ENCODE data around the gene DHDDS. TPM values are rescaled to one million over a fixed set of nuclear protein-coding genes. Genes with fewer than 3 reads are reported as not detected.
"Not testable (repeated sequence)": the region's sequence is repeated elsewhere in the genome, so short reads cannot be mapped to it uniquely, and the experiment has no call there.

DHDDS gene
- total RNA-seq, 1 donor: 55.7 TPM

GRCh38 chr1:26493267-26493666 lies 61.1 kb downstream of the DHDDS start:
- TF ChIP-seq, protein P1, sequence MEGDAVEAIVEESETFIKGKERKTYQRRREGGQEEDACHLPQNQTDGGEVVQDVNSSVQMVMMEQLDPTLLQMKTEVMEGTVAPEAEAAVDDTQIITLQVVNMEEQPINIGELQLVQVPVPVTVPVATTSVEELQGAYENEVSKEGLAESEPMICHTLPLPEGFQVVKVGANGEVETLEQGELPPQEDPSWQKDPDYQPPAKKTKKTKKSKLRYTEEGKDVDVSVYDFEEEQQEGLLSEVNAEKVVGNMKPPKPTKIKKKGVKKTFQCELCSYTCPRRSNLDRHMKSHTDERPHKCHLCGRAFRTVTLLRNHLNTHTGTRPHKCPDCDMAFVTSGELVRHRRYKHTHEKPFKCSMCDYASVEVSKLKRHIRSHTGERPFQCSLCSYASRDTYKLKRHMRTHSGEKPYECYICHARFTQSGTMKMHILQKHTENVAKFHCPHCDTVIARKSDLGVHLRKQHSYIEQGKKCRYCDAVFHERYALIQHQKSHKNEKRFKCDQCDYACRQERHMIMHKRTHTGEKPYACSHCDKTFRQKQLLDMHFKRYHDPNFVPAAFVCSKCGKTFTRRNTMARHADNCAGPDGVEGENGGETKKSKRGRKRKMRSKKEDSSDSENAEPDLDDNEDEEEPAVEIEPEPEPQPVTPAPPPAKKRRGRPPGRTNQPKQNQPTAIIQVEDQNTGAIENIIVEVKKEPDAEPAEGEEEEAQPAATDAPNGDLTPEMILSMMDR (IDR thresholded peaks at IDR 0.05; ENCODE audit: insufficient read depth, low read length): no peak
- no peak overlapping the region for H3K4me3 ChIP-seq (ENCODE audit: low read depth, low read length)
- DNase-seq (ENCODE audit: low read depth): no peak

- no peak overlapping the region for H3K4me3 ChIP-seq (ENCODE audit: low read depth, low read length)
- TF ChIP-seq, protein P1 (IDR thresholded peaks at IDR 0.05; ENCODE audit: insufficient read depth, low read length): no peak
- no peak for DNase-seq (ENCODE audit: low read depth)
Measured at GRCh38 chr1:26493938-26494337, 61.8 kb downstream of the DHDDS start.

GRCh38 chr1:26496861-26497260 lies 64.7 kb downstream of the DHDDS start:
- H3K4me3 ChIP-seq (ENCODE audit: low read depth, low read length): no peak overlapping the region
- TF ChIP-seq, protein P1 (IDR thresholded peaks at IDR 0.05; ENCODE audit: insufficient read depth, low read length): no peak
- DNase-seq (ENCODE audit: low read depth): peak; percentile 45

DNA sequence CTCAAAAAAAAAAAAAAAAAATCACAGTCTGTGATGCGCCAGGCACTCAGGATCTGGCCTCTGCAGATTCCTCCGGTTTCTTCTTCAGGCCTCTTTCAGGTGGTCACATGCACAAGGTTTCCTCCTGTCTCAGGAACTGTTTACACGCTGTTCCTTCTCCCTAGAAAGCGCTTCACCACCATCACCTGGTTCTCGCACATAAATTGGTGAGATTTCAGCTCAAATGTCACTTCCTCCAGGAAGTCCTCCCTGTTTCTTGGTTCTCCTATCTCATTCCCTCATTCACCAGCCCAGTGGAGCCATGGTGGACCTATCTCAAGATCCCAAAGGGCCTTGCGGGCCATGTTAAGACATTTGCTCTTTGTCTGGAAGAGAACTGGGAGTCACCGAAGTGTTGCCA lies 66.8 kb downstream of the DHDDS start:
- TF ChIP-seq, protein P1 (IDR thresholded peaks at IDR 0.05; ENCODE audit: insufficient read depth, low read length): no peak
- H3K4me3 ChIP-seq (ENCODE audit: low read depth, low read length): no peak overlapping the region
- DNase-seq (ENCODE audit: low read depth): no peak

DNA sequence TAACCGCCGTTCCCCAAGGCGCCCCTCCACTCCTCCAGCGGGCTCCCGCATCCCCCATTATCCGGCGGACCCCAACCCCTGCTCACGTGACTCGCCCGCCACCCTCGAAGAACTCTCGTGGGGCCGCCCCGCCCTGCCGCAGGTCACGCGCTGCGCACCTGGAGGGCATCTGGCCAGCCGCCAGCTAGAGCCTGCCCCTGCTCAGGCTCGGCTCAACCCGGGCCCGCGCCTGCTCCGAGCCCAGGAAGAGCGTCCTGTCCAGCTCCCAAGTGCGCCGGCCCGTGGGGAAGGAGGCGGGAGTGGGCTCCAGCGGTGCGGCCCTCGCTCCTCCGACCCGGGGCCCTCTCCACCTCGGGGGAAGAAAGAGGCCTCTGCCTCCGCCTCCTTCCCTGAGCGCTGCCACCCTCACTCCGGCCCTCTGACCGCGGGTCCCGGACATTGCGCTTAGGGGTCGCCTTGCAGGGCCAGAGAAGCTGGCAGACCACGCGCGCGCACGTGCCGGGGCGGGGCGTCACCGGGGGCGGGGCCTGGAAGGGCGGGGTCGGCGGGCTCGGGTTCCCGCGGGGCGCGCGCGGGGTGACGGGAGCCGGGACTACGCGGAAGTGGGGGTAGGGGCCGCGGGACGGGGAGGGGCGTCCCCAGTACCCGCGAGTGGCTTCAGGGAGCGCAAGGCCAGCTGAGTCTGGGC lies 68.5 kb downstream of the DHDDS start:
- H3K4me3 ChIP-seq (ENCODE audit: low read depth, low read length): peak overlapping the region; percentile 78
- peak; percentile 63 for DNase-seq (ENCODE audit: low read depth)
- TF ChIP-seq, protein P1 (IDR thresholded peaks at IDR 0.05; ENCODE audit: insufficient read depth, low read length): no peak

GRCh38 chr1:26510711-26511110 lies 78.6 kb downstream of the DHDDS start:
- DNase-seq (ENCODE audit: low read depth); H3K4me3 ChIP-seq (ENCODE audit: low read depth, low read length): not testable (repeated sequence)

DNA sequence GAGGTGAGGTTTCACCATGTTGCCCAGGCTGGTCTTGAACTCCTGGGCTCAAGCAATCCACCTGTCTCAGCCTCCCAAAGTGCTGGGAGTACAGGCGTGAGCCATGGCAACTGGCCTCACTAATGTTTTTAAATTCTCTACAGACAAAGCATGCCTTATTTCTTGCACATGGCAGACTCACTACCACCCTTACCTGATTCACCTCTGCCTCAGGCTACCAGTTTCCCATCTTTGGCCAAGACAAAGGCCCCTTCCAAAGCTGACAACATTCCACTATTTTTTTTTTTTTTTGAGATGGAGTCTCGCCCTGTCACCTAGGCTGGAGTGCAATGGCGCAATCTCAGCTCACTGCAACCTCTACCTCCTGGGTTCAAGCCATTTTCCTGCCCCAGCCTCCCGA lies 83.7 kb downstream of the DHDDS start:
- not testable (repeated sequence) for H3K4me3 ChIP-seq (ENCODE audit: low read depth, low read length); DNase-seq (ENCODE audit: low read depth)

All from fibroblast of the aortic adventitia (primary cell).